RWPE1 (cell line): ENCODE data around the gene NAPSA.
"Not testable (repeated sequence)": the region's sequence is repeated elsewhere in the genome, so short reads cannot be mapped to it uniquely, and the experiment has no call there.

Source experiments
- CTCF ChIA-PET: fragments of 350-600 bp; sonication (Branson Sonifier 250); formaldehyde crosslinking; extraction: SDS; loops from one replicate; lab custom pipeline; 2021; lab: Yijun Ruan, JAX
- POLR2A ChIA-PET: fragments of 400-600 bp; formaldehyde crosslinking; extraction: SDS; loops from one replicate; lab custom pipeline; 2020; ENCODE audit warnings: antibody characterized with exemption; ENCODE audit not compliant: low non-redundant PET; lab: Yijun Ruan, JAX
- DNase-seq: peaks from one replicate; pipeline ENCODE4 v3.0.0; 2012; ENCODE audit warnings: low spot score
- H3K27ac ChIP-seq: fragments of 450-650 bp; 2 replicates; pipeline ENCODE4 v1.5.1; 2017
- TF ChIP-seq, protein P1 (sequence below): fragments of 450-650 bp; conservative IDR thresholded peaks from 2 replicates; pipeline ENCODE4 v1.5.1; 2017; ENCODE audit warnings: low read depth, mild to moderate bottlenecking

Gene NAPSA

DNA sequence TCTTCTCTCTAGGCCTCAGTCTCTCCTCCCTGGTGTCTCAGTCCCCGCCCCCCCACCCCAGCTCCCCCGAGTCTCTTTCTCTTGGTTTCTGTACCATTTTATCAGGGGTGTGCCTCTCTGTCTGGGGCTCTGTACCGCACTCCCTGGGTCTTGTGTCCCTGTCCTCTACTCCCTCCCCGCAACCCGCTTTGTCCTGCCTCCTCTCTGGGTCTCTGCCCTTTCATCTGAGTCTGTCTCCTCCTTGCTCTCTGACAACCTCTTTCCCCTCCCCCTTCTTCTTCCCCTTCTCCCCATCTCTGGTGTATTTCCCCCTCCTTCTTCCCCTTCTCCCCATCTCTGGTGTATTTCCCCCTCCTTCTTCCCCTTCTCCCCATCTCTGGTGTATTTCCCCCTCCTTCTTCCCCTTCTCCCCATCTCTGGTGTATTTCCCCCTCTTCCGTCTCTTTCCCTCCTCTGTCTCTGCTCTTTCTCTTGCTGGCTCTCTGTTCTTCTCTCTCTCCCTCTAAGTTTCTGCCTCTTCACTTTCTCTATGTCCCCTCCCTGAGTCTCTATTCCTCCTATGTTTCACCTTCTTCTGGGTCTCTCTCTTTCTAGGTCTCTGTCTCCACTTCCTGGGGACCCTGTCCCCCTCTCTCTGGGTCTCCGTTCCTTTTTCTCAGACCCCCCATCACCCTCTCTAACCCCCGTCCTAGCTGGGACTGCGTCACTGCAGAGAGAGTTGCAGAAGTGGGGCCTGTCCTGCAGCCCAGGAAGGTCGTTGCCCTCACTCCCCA is 34.0 kb downstream of the NAPSA start:
- TF ChIP-seq, protein P1, sequence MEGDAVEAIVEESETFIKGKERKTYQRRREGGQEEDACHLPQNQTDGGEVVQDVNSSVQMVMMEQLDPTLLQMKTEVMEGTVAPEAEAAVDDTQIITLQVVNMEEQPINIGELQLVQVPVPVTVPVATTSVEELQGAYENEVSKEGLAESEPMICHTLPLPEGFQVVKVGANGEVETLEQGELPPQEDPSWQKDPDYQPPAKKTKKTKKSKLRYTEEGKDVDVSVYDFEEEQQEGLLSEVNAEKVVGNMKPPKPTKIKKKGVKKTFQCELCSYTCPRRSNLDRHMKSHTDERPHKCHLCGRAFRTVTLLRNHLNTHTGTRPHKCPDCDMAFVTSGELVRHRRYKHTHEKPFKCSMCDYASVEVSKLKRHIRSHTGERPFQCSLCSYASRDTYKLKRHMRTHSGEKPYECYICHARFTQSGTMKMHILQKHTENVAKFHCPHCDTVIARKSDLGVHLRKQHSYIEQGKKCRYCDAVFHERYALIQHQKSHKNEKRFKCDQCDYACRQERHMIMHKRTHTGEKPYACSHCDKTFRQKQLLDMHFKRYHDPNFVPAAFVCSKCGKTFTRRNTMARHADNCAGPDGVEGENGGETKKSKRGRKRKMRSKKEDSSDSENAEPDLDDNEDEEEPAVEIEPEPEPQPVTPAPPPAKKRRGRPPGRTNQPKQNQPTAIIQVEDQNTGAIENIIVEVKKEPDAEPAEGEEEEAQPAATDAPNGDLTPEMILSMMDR = no peak
- POLR2A ChIA-PET = interaction anchor here (0.6 kb wide), 1 partner anchor 11 kb away, joined by 3 read pairs; no protein-coding TSS in a partner anchor
- H3K27ac ChIP-seq = no peak overlapping the region
- CTCF ChIA-PET = no interaction called here
- no peak for DNase-seq

DNA sequence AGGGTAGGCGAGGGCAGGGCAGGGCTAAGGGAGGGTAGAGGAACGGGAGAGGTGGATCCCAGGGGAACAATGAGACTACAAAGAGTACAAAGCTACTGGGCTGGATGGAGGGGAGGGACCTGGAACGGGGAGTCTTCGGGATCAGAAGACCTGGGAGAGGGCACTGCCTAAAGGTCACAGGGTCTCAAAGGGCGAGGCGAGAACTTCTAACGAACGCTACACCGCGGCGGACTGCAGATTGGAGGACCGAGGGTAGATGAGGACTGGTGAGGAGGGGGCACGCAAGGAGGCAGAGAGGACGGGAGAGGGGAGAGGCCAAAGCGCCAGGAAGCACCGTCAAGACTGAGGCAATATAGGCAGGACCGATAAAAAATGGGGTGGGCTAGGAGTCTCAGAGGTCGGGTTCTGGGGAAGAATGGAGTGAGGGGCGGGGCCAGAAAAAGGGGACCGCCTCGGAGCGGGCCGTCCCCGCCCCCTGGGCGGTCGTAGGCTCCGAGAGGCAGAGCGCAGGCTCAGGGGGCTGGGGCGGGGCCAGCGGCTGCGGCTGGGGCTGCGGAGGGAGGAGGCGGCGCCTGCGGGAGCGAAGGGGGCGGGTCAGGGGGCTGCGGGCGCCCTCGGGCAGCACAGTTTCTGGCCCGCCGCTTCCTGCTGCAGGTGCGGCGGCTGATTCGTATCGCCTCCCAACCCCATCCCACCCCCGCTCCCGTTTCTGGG is 34.9 kb downstream of the NAPSA start:
- H3K27ac ChIP-seq = no peak overlapping the region
- ChIA-PET CTCF (no interaction called here), POLR2A (no interaction called here)
- TF ChIP-seq, protein P1 = no peak
- peak; percentile 53 for DNase-seq

DNA sequence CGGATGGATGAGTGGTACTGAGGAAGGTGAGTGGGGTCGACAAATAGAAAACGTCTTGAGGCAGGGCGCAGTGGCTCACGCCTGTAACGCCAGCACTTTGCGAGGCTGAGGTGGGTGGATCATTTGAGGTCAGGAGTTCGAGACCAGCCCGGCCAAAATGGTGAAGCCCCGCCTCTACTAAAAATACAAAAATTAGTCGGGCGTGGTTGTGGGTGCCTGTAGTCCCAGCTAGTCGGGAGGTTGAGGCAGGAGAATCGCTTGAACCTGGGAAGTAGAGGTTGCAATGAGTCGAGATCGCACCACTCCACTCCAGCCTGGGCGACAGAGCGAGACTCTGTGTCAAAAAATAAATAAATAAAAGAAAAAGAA is 35.5 kb downstream of the NAPSA start:
- POLR2A ChIA-PET, CTCF ChIA-PET, DNase-seq: not testable (repeated sequence)
- peak overlapping the region; percentile 56 for H3K27ac ChIP-seq

DNA sequence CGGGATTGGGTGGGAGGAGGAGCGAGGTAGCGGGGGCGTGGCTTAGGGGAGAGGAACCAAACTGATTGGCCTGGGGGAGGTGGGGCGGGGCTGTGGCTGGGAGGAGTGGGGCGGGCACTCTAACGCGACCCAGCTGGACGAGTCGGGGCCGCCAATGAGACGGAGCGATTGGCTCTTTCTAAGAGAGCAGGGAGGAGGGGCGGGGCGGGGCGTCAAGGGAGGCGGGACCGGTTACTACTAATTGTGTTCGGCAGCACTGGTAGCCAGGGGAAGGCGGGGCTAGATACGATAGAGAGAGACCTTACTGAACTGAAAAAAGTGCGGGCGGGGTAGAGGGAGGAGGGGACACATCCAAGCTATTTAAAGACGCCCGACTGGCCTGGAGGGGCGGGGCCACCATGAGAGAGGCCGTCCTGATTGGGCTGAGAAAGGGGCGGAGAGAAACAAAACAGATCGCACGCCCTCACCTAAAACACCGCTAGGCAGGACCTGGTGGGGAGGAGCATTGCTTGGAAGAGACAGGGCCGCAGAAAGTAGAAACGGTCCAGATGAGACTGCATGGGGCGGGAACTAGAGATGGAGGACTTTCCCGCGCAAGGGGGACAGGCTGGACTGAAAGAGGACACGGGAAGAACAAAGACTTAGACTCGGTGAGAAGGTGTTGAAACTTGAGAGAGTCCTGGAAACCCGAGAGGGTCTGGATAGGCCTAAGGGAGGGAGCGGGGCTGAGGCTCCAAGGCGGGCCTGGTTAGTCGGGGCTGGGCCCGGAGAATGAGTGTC is 36.1 kb downstream of the NAPSA start, which contains the start of gene KCNC3:
Gene KCNC3 (minus strand): TSS at position 232 of the 780 bp plus-strand sequence. CDS start 295 bp downstream, outside the sequence.
- peak within 1 kb of the TSS; percentile 56 for H3K27ac ChIP-seq
- ChIA-PET CTCF (no interaction called here), POLR2A (no interaction called here)
- TF ChIP-seq, protein P1 = no peak
- peak; percentile 96 for DNase-seq

DNA sequence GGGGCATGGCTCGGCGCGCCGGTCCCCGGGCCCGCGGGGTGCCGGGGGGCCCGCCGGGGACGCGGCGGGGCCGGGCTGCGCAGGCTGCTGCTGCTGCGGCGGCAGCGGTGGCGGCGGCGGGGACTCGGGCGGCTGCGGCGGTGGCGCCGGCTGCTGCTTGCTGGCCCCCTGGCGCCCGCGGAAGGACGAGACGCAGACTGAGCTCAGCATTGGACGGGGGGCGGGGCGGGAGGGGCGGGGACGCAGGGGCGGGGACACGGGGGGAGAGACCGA is 36.6 kb downstream of the NAPSA start:
- no peak for DNase-seq
- H3K27ac ChIP-seq = no peak overlapping the region
- POLR2A ChIA-PET = no interaction called here
- TF ChIP-seq, protein P1 = no peak
- CTCF ChIA-PET = interaction anchor here (0.9 kb wide), 1 partner anchor 13 kb away, joined by 3 read pairs; no protein-coding TSS in a partner anchor

DNA sequence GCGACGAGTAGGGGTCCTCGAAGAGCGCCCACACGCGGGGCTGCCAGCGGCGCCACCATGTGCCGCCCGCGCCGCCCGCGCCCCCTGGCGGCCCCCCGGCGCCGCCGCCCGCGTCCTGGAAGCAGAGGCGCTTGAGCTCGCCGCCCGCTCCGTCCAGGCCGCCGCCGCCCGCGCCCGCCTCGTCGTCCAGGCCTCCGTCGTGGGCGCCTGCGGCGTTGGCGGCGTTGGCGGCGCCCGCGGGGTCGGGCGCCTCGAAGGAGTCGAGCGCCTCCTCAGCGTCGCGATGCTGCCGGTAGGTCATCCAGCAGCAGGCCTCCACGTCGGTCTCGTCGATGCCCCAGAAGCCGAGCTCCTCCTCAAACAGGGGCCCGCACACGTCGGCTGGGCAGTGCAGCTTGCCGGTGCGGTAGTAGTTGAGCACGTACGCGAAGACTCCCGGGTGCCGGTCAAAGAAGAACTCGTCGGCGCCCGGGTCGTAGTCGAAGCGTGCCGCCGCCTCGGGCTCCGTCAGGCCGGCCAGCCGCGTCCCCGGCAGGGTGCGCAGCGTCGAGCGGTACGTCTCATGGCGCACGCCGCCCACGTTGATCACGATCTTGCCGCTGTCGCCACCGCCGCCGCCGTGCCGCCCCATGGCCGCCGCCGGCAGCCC is 37.1 kb downstream of the NAPSA start:
- ChIA-PET CTCF (interaction anchor here (0.6 to 1.0 kb wide), 5 partner anchors 13 to 554 kb away, joined by 3 to 4 read pairs (median 4); no protein-coding TSS in a partner anchor), POLR2A (interaction anchor here (0.6 kb wide), 1 partner anchor 15 kb away, joined by 3 read pairs; no protein-coding TSS in a partner anchor)
- H3K27ac ChIP-seq = no peak overlapping the region
- DNase-seq = no peak
- TF ChIP-seq, protein P1 = no peak
